K562 (cell line): ENCODE results near the gene HAT1. TPM values are rescaled to one million over a fixed set of nuclear protein-coding genes. Genes with fewer than 3 reads are reported as not detected.
A peak's percentile ranks its signal among the peaks of the same experiment; 100 is the strongest.

Experiments used
- BRD4 ChIP-seq: fragments of 200-600 bp; sonication (generic); IDR thresholded peaks from 2 replicates; pipeline ENCODE4 v1.6.1; 2017; ENCODE audit warnings: inconsistent platforms
- CHCHD3 ChIP-seq: fragments of 250-450 bp; sonication (Bioruptor Pico); IDR thresholded peaks from 2 replicates; pipeline ENCODE4 v2.1.2; 2022; ENCODE audit warnings: mild to moderate bottlenecking
- CSDE1 ChIP-seq, 2 experiments: fragments of 450-650 bp; IDR thresholded peaks; 2 replicates each; pipeline ENCODE4 v1.6.1; 2016; ENCODE audit warnings: mild to moderate bottlenecking in 1 of 2
- EP300 ChIP-seq: IDR thresholded peaks from 2 replicates; pipeline ENCODE4 v1.6.1; 2012; ENCODE audit warnings: low read length, improper control_type of control experiment
- FOXA1 ChIP-seq: fragments of 450-650 bp; IDR thresholded peaks from 2 replicates; pipeline ENCODE4 v1.6.1; 2016; ENCODE audit warnings: mild to moderate bottlenecking, borderline replicate concordance
- GATAD2B ChIP-seq: fragments of 450-650 bp; IDR thresholded peaks from 2 replicates; pipeline ENCODE4 v1.6.1; 2017; ENCODE audit warnings: mild to moderate bottlenecking, borderline replicate concordance
- GTF2E2 ChIP-seq: fragments of 200-800 bp; sonication (Bioruptor generic); IDR thresholded peaks from 2 replicates; pipeline ENCODE4 v1.6.1; 2016; ENCODE audit warnings: missing genetic modification characterization, missing compliant biosample characterization
- JUN ChIP-seq, 2 experiments: sonication (generic) in 1 of 2; formaldehyde crosslinking in 1 of 2; IDR thresholded peaks; 2 replicates each; pipeline versions ENCODE4 v1.6.1 to v1.8.0; 2012 to 2022; ENCODE audit warnings: borderline replicate concordance in 2 of 2, mild to moderate bottlenecking in 2 of 2, improper control_type of control experiment in 1 of 2, low read depth in 1 of 2, low read length in 1 of 2, missing genetic modification reagents in 1 of 2
- NFE2L1 ChIP-seq: fragments of 450-650 bp; IDR thresholded peaks from 2 replicates; pipeline ENCODE4 v1.6.1; 2016; ENCODE audit warnings: missing genetic modification characterization, low read depth, mild to moderate bottlenecking, missing compliant biosample characterization, moderate library complexity, borderline replicate concordance
- PCBP1 ChIP-seq: fragments of 200-400 bp; formaldehyde crosslinking; IDR thresholded peaks from 2 replicates; pipeline ENCODE4 v1.6.1; 2018; ENCODE audit warnings: mild to moderate bottlenecking, low read depth, low read length; ENCODE audit not compliant: poor library complexity, severe bottlenecking
- PTTG1 ChIP-seq: fragments of 450-650 bp; IDR thresholded peaks from 2 replicates; pipeline ENCODE4 v1.6.1; 2016; ENCODE audit warnings: low read depth, mild to moderate bottlenecking, missing genetic modification characterization, missing compliant biosample characterization
- RAD51 ChIP-seq: fragments of 450-650 bp; IDR thresholded peaks from 2 replicates; pipeline ENCODE4 v1.7.1; 2016; ENCODE audit warnings: low read depth, mild to moderate bottlenecking, borderline replicate concordance
- RB1 ChIP-seq: fragments of 450-650 bp; IDR thresholded peaks from 2 replicates; pipeline ENCODE4 v1.6.1; 2017; ENCODE audit warnings: low read depth, mild to moderate bottlenecking
- SMARCA4 ChIP-seq: fragments of 450-650 bp; IDR thresholded peaks from 2 replicates; pipeline ENCODE4 v1.6.1; 2016
- SPI1 ChIP-seq: IDR thresholded peaks from 2 replicates; pipeline ENCODE4 v1.6.1; 2011; ENCODE audit warnings: low read depth, low read length, control low read depth, borderline replicate concordance
- SRSF1 ChIP-seq: fragments of 200-400 bp; formaldehyde crosslinking; IDR thresholded peaks from 2 replicates; pipeline ENCODE4 v1.6.1; 2017; ENCODE audit warnings: mild to moderate bottlenecking, low read depth, low read length, moderate library complexity
- STAT5A ChIP-seq: IDR thresholded peaks from 2 replicates; pipeline ENCODE4 v1.6.1; 2012; ENCODE audit warnings: low read length, inconsistent platforms, borderline replicate concordance
- TCF7 ChIP-seq: sonication (generic); IDR thresholded peaks from 2 replicates; pipeline ENCODE4 v1.6.1; 2016; ENCODE audit warnings: antibody characterized with exemption, borderline replicate concordance
- U2AF1 ChIP-seq: fragments of 200-400 bp; formaldehyde crosslinking; optimal IDR thresholded peaks from 2 replicates; pipeline ENCODE3; 2017; ENCODE audit warnings: mild to moderate bottlenecking, low read depth, low read length, moderate library complexity
- YBX1 ChIP-seq: fragments of 450-650 bp; IDR thresholded peaks from 2 replicates; pipeline ENCODE4 v1.7.1; 2016; ENCODE audit warnings: mild to moderate bottlenecking
- ZBTB17 ChIP-seq: fragments of 450-650 bp; formaldehyde crosslinking; IDR thresholded peaks from 2 replicates; pipeline ENCODE4 v1.4.0; 2020; ENCODE audit warnings: mild to moderate bottlenecking
- ZKSCAN8 ChIP-seq: fragments of 200-800 bp; sonication (Bioruptor generic); IDR thresholded peaks from 2 replicates; pipeline ENCODE4 v1.6.1; 2016; ENCODE audit warnings: missing genetic modification characterization, missing compliant biosample characterization
- ZNF197 ChIP-seq: fragments of 200-800 bp; sonication (Bioruptor generic); IDR thresholded peaks from 2 replicates; pipeline ENCODE4 v1.6.1; 2016; ENCODE audit warnings: low read depth, missing genetic modification characterization, missing compliant biosample characterization
- polyA plus RNA-seq, 8 experiments: library from polyadenylated mRNA; depleted of rRNA in 4 of 8; stranded (reverse) in 5 of 8; unstranded in 3 of 8; fragments of >200 nt; fragmentation: Nextera tagmentation in 2 of 8; fragmentation: Illumina TruSeq in 1 of 8; extraction: Ambion mirVana in 2 of 8; extraction: Trizol in 1 of 8; gene quantifications; 2 replicates each; pipeline versions ENCODE4 v1.2.1 to v1.2.3, GENCODE V29; 2011 to 2014; ENCODE audit warnings: inconsistent platforms in 1 of 8, missing spikeins in 1 of 8
- total RNA-seq, 7 experiments: library from RNA; depleted of rRNA in 6 of 7; stranded (reverse); fragments of >200 nt in 6 of 7; fragmentation: Illumina TruSeq in 2 of 7; extraction: Trizol in 2 of 7; gene quantifications; 2 replicates each; pipeline versions ENCODE4 v1.2.1 to v1.2.3, GENCODE V29; 2011 to 2021; ENCODE audit warnings: low replicate concordance in 1 of 7
- TF ChIP-seq, protein P1 (sequence below): IDR thresholded peaks from 2 replicates; pipeline ENCODE4 v1.6.1; 2016; ENCODE audit warnings: missing genetic modification characterization, missing compliant biosample characterization
- TF ChIP-seq, protein P2 (sequence below): IDR thresholded peaks from 2 replicates; pipeline ENCODE4 v1.6.1; 2014; ENCODE audit warnings: antibody characterized with exemption
- TF ChIP-seq, protein P3 (sequence below): fragments of 450-650 bp; IDR thresholded peaks from 2 replicates; pipeline ENCODE4 v1.6.1; 2016; ENCODE audit warnings: low read depth, mild to moderate bottlenecking, moderate library complexity

Gene HAT1
- total and polyA plus RNA-seq, 9 of the 15 experiments (the other 6 are each of a cell fraction or from before 2014, with no cell fraction given), result 125 to 384 (median 244) TPM

DNA sequence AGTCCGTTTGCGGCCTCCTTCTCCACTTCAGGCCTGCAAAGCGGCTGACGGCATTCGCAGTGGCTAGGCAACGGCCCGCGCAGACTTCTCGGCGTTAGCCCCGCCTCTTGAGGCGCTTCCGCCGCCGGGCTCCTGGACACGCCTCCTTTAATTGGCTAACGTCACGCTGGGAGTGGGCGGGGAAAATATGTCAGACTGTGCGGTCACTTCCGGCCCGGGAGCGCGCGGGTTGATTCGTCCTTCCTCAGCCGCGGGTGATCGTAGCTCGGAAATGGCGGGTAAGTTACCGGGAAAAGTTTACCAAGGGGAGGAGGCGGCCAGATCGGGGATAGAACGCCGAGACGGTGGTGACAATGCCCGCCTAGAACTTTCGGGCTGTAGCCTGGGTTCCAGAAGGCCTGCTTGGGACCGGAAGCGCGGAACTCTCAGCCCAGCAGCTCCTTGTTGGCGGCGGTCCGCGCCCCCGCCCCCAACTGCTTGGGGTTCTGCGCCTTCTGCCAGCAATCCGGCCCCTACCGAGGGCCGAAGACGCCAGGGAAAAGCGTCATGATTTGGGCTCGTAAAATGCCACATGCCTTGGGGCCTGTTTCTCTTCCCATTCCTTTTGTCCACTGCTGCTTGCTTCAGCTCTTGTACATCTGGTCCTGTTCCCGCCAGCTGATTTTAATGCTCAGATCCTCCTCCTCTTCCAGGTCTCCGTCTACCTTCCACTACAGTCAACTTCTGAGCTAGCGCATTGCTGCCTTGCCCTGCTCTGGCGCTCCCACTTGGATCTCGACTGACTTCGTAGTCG, at the start of gene HAT1 (continued):
- no peak for TF ChIP-seq GATAD2B
- TF ChIP-seq, protein P1, sequence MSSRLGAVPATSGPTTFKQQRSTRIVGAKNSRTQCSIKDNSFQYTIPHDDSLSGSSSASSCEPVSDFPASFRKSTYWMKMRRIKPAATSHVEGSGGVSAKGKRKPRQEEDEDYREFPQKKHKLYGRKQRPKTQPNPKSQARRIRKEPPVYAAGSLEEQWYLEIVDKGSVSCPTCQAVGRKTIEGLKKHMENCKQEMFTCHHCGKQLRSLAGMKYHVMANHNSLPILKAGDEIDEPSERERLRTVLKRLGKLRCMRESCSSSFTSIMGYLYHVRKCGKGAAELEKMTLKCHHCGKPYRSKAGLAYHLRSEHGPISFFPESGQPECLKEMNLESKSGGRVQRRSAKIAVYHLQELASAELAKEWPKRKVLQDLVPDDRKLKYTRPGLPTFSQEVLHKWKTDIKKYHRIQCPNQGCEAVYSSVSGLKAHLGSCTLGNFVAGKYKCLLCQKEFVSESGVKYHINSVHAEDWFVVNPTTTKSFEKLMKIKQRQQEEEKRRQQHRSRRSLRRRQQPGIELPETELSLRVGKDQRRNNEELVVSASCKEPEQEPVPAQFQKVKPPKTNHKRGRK, result no peak
- TF ChIP-seq, protein P2, sequence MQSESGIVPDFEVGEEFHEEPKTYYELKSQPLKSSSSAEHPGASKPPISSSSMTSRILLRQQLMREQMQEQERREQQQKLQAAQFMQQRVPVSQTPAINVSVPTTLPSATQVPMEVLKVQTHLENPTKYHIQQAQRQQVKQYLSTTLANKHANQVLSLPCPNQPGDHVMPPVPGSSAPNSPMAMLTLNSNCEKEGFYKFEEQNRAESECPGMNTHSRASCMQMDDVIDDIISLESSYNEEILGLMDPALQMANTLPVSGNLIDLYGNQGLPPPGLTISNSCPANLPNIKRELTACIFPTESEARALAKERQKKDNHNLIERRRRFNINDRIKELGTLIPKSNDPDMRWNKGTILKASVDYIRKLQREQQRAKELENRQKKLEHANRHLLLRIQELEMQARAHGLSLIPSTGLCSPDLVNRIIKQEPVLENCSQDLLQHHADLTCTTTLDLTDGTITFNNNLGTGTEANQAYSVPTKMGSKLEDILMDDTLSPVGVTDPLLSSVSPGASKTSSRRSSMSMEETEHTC, result no peak
- no peak for TF ChIP-seq TCF7
- no peak for TF ChIP-seq PTTG1 (tag)
- no peak for TF ChIP-seq ZNF197
- peak; percentile 75; the same call in 1 of the 2 replicates for TF ChIP-seq JUN (IDR thresholded peaks at IDR 0.05; ENCODE audit: borderline replicate concordance, low read depth, low read length)
- no peak for TF ChIP-seq JUN (CRISPR knock-in tag; IDR thresholded peaks at IDR 0.05; ENCODE audit: borderline replicate concordance)
- peak; percentile 37; the same call in 1 of the 2 replicates for TF ChIP-seq SPI1
- TF ChIP-seq BRD4, result peak; percentile 57; the same call in 1 of the 2 replicates
- no peak for TF ChIP-seq ZKSCAN8 (CRISPR knock-in tag)
- TF ChIP-seq ZBTB17 (CRISPR knock-in tag), result no peak
- peak; percentile 61 for TF ChIP-seq PCBP1
- no peak; the same call in 1 of the 2 replicates for TF ChIP-seq GTF2E2 (tag)
- no peak for TF ChIP-seq SRSF1
- TF ChIP-seq STAT5A, result no peak; the same call in 1 of the 2 replicates
- TF ChIP-seq U2AF1, result no peak
- TF ChIP-seq NFE2L1, result no peak
- TF ChIP-seq CSDE1 (IDR thresholded peaks at IDR 0.05), result peak in 1 of 2 experiments; percentile 58; a peak in 2 of 4 replicates
- no peak for TF ChIP-seq YBX1
- no peak; the same call in 1 of the 2 replicates for TF ChIP-seq CHCHD3 (CRISPR knock-in tag)
- TF ChIP-seq, protein P3, sequence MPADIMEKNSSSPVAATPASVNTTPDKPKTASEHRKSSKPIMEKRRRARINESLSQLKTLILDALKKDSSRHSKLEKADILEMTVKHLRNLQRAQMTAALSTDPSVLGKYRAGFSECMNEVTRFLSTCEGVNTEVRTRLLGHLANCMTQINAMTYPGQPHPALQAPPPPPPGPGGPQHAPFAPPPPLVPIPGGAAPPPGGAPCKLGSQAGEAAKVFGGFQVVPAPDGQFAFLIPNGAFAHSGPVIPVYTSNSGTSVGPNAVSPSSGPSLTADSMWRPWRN, result no peak
- TF ChIP-seq FOXA1, result no peak
- 0 out of 2 replicates have a peak, but pooled peaks have one; percentile 23 for TF ChIP-seq SMARCA4
- TF ChIP-seq EP300, result 0 out of 2 replicates have a peak, but pooled peaks have one; percentile 18
- peak; percentile 98; the same call in 1 of the 2 replicates for TF ChIP-seq RB1
- no peak; the same call in 1 of the 2 replicates for TF ChIP-seq RAD51
